B cell (primary cell): ENCODE measurements around the gene AGBL4. TPM values are rescaled to one million over a fixed set of nuclear protein-coding genes. Genes with fewer than 3 reads are reported as not detected.

Experiments used
- ATAC-seq: fragments of 200-7000 bp; cut with Tn5 transposase; one replicate; pipeline ENCODE4 v1.10.0; 2021; ENCODE audit warnings: low read depth, mild to moderate bottlenecking, moderate number of reproducible peaks, moderate library complexity
- CTCF ChIA-PET: fragments of 350-600 bp; sonication (Branson Sonifier 250); formaldehyde crosslinking; loops from one replicate; lab custom pipeline; 2021; ENCODE audit warnings: antibody characterized with exemption, inconsistent platforms; lab: Charles Lee
- POLR2A ChIA-PET: fragments of 350-600 bp; sonication (Branson Sonifier 250); formaldehyde crosslinking; loops from one replicate; lab custom pipeline; 2021; ENCODE audit warnings: antibody characterized with exemption; lab: Charles Lee
- DNase-seq: peaks from one replicate; pipeline ENCODE4 v3.0.0; 2013
- H2AFZ ChIP-seq: 2 replicates; pipeline ENCODE4 v1.6.1; 2012; ENCODE audit warnings: mild to moderate bottlenecking, low read depth, low read length; ENCODE audit not compliant: insufficient read depth, poor library complexity, severe bottlenecking
- H3K27ac ChIP-seq, 2 donors: 1 replicate in 1 of 2; 2 replicates in 1 of 2; pipeline ENCODE4 v1.5.1; 2012 to 2013; ENCODE audit warnings: low read length in 2 of 2, mild to moderate bottlenecking in 2 of 2, moderate library complexity in 1 of 2
- H3K27me3 ChIP-seq, 4 experiments: fragments of 200-600 bp in 1 of 4; sonication (generic) in 1 of 4; replicated peaks in 1 of 4; 1 replicate in 2 of 4; 2 replicates in 2 of 4; pipeline versions ENCODE4 v1.6.1 to v1.7.0; 2013 to 2016; ENCODE audit warnings: low read length in 3 of 4, mild to moderate bottlenecking in 2 of 4, mixed read lengths in 1 of 4, moderate library complexity in 1 of 4; ENCODE audit not compliant: insufficient read depth in 4 of 4, control insufficient read depth in 3 of 4; ENCODE audit errors: control extremely low read depth in 1 of 4
- H3K36me3 ChIP-seq, 2 experiments: replicated peaks in 1 of 2; 1 replicate in 1 of 2; 2 replicates in 1 of 2; pipeline versions ENCODE4 v1.6.1 to v1.7.1; 2013; ENCODE audit warnings: low read length in 1 of 2; ENCODE audit not compliant: insufficient read depth in 2 of 2, control insufficient read depth in 1 of 2; ENCODE audit errors: control extremely low read depth in 1 of 2, extremely low read depth in 1 of 2
- H3K4me1 ChIP-seq, 2 donors: fragments of 200-600 bp in 1 of 2; sonication (generic) in 1 of 2; 1 replicate in 1 of 2; 2 replicates in 1 of 2; pipeline versions ENCODE4 v1.5.1 to v1.6.1; 2013 to 2017; ENCODE audit warnings: low read length in 2 of 2; ENCODE audit not compliant: control insufficient read depth in 2 of 2, insufficient read depth in 2 of 2
- H3K4me2 ChIP-seq: replicated peaks from 2 replicates; pipeline ENCODE3; 2012; ENCODE audit warnings: mild to moderate bottlenecking, low read depth, low read length; ENCODE audit not compliant: poor library complexity, severe bottlenecking
- H3K4me3 ChIP-seq, 5 experiments: fragments of 200-600 bp in 1 of 5; sonication (generic) in 1 of 5; 1 replicate in 3 of 5; 2 replicates in 2 of 5; pipeline versions ENCODE4 v1.5.1 to v1.7.0; 2011 to 2016; ENCODE audit warnings: low read length in 4 of 5, mild to moderate bottlenecking in 4 of 5, low read depth in 2 of 5, control low read depth in 1 of 5, moderate library complexity in 1 of 5; ENCODE audit not compliant: insufficient read depth in 1 of 5; ENCODE audit errors: control extremely low read depth in 1 of 5, extremely low read depth in 1 of 5
- H3K79me2 ChIP-seq: fragments of 200-600 bp; sonication (generic); one replicate; pipeline ENCODE4 v1.6.0; 2016; ENCODE audit warnings: low read length; ENCODE audit not compliant: control insufficient read depth, insufficient read depth
- H3K9ac ChIP-seq: fragments of 200-600 bp; sonication (generic); 2 replicates; pipeline ENCODE4 v1.6.1; 2017; ENCODE audit warnings: mild to moderate bottlenecking, low read length, moderate library complexity
- H3K9me3 ChIP-seq, 3 donors: one replicate each; pipeline versions ENCODE4 v1.6.1 to v1.7.1; 2013; ENCODE audit warnings: low read length in 2 of 3; ENCODE audit not compliant: control insufficient read depth in 2 of 3, insufficient read depth in 1 of 3; ENCODE audit errors: control extremely low read depth in 1 of 3
- H4K20me1 ChIP-seq: 2 replicates; pipeline ENCODE4 v1.6.0; 2012; ENCODE audit warnings: mild to moderate bottlenecking, low read length; ENCODE audit not compliant: insufficient read depth, control insufficient read depth, poor library complexity, severe bottlenecking
- H3K27ac Mint-ChIP-seq: one replicate; pipeline ENCODE4 v1.8.0; 2021; ENCODE audit warnings: mixed read lengths
- H3K27me3 Mint-ChIP-seq: one replicate; pipeline ENCODE4 v1.8.0; 2021; ENCODE audit warnings: mixed read lengths
- H3K4me1 Mint-ChIP-seq: one replicate; pipeline ENCODE4 v1.8.0; 2021; ENCODE audit warnings: mixed read lengths
- H3K4me3 Mint-ChIP-seq: one replicate; pipeline ENCODE4 v1.8.0; 2021; ENCODE audit warnings: mixed read lengths
- H3K9me3 Mint-ChIP-seq: one replicate; pipeline ENCODE4 v1.8.0; 2022; ENCODE audit warnings: mixed read lengths; ENCODE audit not compliant: insufficient read depth
- EZH2 ChIP-seq: IDR thresholded peaks from 2 replicates; pipeline ENCODE4 v1.6.1; 2012; ENCODE audit warnings: borderline replicate concordance, low read depth, mild to moderate bottlenecking, moderate library complexity, low read length; ENCODE audit not compliant: insufficient read depth, poor library complexity, severe bottlenecking
- WGBS: methylation state at CpG from one replicate; pipeline ENCODE4 v1.1.5; 2013; ENCODE audit warnings: missing lambda C conversion rate; ENCODE audit not compliant: insufficient coverage; 5-methylcytosine and 5-hydroxymethylcytosine counted together
- intact Hi-C: fragments of 100-400 bp; cut with micrococcal nuclease; formaldehyde crosslinking; loops from one replicate; pipeline ENCODE4 v1.10.0; 2022
- polyA plus RNA-seq: library from polyadenylated mRNA; depleted of rRNA; stranded (reverse); fragments of >200 nt; gene quantifications from 2 replicates; pipeline ENCODE4 v1.2.3, GENCODE V29; 2012
- total RNA-seq, 2 donors: library from RNA; stranded (reverse); fragments of 120-200 nt in 1 of 2; gene quantifications; 1 replicate in 1 of 2; 2 replicates in 1 of 2; pipeline versions ENCODE4 v1.2.3 to v1.2.4, GENCODE V29; 2013 to 2022
- TF ChIP-seq, protein P1 (sequence below): fragments of 200-600 bp; IDR thresholded peaks from one replicate; pipeline ENCODE4 v1.8.0; 2022; ENCODE audit warnings: antibody characterized with exemption, mild to moderate bottlenecking

The AGBL4 gene
- total and polyA plus RNA-seq, 2 donors (not counting 1 experiment from before 2014, with no cell fraction given) = 0.07 to 0.12 TPM

DNA sequence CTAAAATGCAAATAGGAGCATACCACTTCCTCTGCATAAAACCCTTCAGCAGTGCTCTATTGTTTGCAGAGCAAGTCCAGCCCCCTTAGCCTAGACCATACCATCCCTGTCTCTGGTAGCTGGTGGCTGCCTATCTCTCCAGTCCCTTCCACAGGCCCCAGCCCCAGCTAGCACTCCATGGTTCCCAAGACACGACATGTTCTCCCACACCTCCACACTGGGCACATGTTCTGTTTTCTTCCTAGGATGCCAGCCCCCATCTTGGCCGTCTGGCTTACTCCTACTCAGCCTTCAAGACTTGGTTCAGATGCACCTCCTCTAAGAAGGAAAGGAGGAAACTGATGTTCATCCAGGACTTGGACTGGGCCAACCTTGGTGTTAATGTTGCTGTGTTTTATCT lies 1355.4 kb downstream of the AGBL4 start:
- ATAC-seq = no peak
- H3K4me1 ChIP-seq = no peaks in the 10 kb centered on the region
- no peak for TF ChIP-seq EZH2
- TF ChIP-seq, protein P1, sequence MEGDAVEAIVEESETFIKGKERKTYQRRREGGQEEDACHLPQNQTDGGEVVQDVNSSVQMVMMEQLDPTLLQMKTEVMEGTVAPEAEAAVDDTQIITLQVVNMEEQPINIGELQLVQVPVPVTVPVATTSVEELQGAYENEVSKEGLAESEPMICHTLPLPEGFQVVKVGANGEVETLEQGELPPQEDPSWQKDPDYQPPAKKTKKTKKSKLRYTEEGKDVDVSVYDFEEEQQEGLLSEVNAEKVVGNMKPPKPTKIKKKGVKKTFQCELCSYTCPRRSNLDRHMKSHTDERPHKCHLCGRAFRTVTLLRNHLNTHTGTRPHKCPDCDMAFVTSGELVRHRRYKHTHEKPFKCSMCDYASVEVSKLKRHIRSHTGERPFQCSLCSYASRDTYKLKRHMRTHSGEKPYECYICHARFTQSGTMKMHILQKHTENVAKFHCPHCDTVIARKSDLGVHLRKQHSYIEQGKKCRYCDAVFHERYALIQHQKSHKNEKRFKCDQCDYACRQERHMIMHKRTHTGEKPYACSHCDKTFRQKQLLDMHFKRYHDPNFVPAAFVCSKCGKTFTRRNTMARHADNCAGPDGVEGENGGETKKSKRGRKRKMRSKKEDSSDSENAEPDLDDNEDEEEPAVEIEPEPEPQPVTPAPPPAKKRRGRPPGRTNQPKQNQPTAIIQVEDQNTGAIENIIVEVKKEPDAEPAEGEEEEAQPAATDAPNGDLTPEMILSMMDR = no peak
- intact Hi-C loops = no loop called here
- Mint-ChIP-seq H3K4me1 (no peaks in the 10 kb centered on the region), H3K27me3 (no peaks in the 10 kb centered on the region), H3K4me3 (no peak overlapping the region), H3K27ac (no peak overlapping the region), H3K9me3 (no peaks in the 10 kb centered on the region)
- CTCF ChIA-PET = interaction anchor here (2.0 kb wide), 1 partner anchor 9 kb away, joined by 9 read pairs; no protein-coding TSS in a partner anchor
- H2AFZ ChIP-seq = no peak overlapping the region
- no peaks in the 10 kb centered on the region for H3K9me3 ChIP-seq
- H3K9ac ChIP-seq = no peak overlapping the region
- H4K20me1 ChIP-seq = no peaks in the 10 kb centered on the region
- no peak overlapping the region for H3K27ac ChIP-seq
- no peak overlapping the region for H3K4me2 ChIP-seq
- no peak for DNase-seq
- H3K4me3 ChIP-seq = no peak overlapping the region
- POLR2A ChIA-PET = no interaction called here
- WGBS = no CpG with 5 or more reads among the region's 2 CpGs
- H3K36me3 ChIP-seq = no peaks in the 10 kb centered on the region
- no peaks in the 10 kb centered on the region for H3K79me2 ChIP-seq
- no peaks in the 10 kb centered on the region for H3K27me3 ChIP-seq

DNA sequence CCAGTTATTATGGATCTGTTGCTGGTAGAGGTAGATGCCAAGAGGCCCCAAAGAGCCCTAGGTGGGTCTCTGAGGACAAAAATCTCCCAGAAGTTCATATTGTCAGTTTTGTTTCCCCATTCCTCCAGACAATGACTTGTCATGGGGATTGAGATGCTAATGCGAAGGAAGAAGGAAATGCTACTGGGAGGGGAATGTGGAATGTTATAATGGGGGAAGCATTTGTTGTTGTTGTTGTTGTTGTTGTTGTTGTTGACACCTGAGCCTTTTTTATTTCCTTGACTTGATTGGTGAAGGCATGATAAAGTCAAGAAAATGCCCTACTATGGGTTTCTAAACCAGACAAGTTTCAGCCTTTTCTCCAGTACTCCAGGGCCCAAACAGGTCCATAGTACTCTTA lies 1356.0 kb downstream of the AGBL4 start:
- Histone ChIP-seq H3K27me3 (no peaks in the 10 kb centered on the region), H4K20me1 (no peaks in the 10 kb centered on the region), H3K4me3 (no peak overlapping the region), H2AFZ (no peak overlapping the region), H3K36me3 (no peaks in the 10 kb centered on the region), H3K27ac (no peak overlapping the region), H3K79me2 (no peaks in the 10 kb centered on the region), H3K9me3 (no peaks in the 10 kb centered on the region), H3K4me2 (no peak overlapping the region), H3K9ac (no peak overlapping the region), H3K4me1 (no peaks in the 10 kb centered on the region)
- no peak for TF ChIP-seq EZH2
- TF ChIP-seq, protein P1 = no peak
- no peak overlapping the region for H3K27ac Mint-ChIP-seq
- WGBS = 100% methylated on average over 1 of the region's 1 CpG
- H3K9me3 Mint-ChIP-seq = no peaks in the 10 kb centered on the region
- ATAC-seq = no peak
- no peak for DNase-seq
- no peaks in the 10 kb centered on the region for H3K4me1 Mint-ChIP-seq
- no peak overlapping the region for H3K4me3 Mint-ChIP-seq
- CTCF ChIA-PET = interaction anchor here (2.0 kb wide), 1 partner anchor 10 kb away, joined by 9 read pairs; no protein-coding TSS in a partner anchor
- intact Hi-C loops = no loop called here
- no peaks in the 10 kb centered on the region for H3K27me3 Mint-ChIP-seq
- POLR2A ChIA-PET = no interaction called here
